HUES6 (cell line): ENCODE results near the gene TEDC2.

ENCODE experiments used
- H3K27ac ChIP-seq: 2 replicates; pipeline ENCODE4 v1.7.0; 2013; ENCODE audit warnings: low read depth, mild to moderate bottlenecking, low read length, inconsistent platforms
- H3K27me3 ChIP-seq: 2 replicates; pipeline ENCODE4 v1.6.1; 2013; ENCODE audit warnings: low read length; ENCODE audit not compliant: control insufficient read depth, insufficient read depth
- H3K36me3 ChIP-seq: 2 replicates; pipeline ENCODE4 v1.6.1; 2013; ENCODE audit warnings: low read length; ENCODE audit not compliant: control insufficient read depth, insufficient read depth
- H3K4me1 ChIP-seq: 2 replicates; pipeline ENCODE4 v1.6.1; 2013; ENCODE audit warnings: low read length; ENCODE audit not compliant: control insufficient read depth, insufficient read depth
- H3K4me3 ChIP-seq: 2 replicates; pipeline ENCODE4 v1.5.1; 2013; ENCODE audit warnings: low read depth, low read length
- H3K9ac ChIP-seq: one replicate; pipeline ENCODE4 v1.6.1; 2013; ENCODE audit warnings: mild to moderate bottlenecking, low read length
- H3K9me3 ChIP-seq: 2 replicates; pipeline ENCODE4 v1.6.1; 2013; ENCODE audit warnings: low read depth, low read length; ENCODE audit not compliant: control insufficient read depth, insufficient read depth

TEDC2 gene, protein sequence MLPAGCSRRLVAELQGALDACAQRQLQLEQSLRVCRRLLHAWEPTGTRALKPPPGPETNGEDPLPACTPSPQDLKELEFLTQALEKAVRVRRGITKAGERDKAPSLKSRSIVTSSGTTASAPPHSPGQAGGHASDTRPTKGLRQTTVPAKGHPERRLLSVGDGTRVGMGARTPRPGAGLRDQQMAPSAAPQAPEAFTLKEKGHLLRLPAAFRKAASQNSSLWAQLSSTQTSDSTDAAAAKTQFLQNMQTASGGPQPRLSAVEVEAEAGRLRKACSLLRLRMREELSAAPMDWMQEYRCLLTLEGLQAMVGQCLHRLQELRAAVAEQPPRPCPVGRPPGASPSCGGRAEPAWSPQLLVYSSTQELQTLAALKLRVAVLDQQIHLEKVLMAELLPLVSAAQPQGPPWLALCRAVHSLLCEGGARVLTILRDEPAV

GRCh38 chr16:2459647-2460390 is at the start of gene TEDC2:
Gene TEDC2 (plus strand): TSS chr16:2460109. CDS start chr16:2460145, 36 bp downstream.
- Histone ChIP-seq H3K36me3 (peaks cover 62% of the 10 kb centered on the region), H3K27me3 (no peaks in the 10 kb centered on the region), H3K9me3 (no peaks in the 10 kb centered on the region), H3K4me3 (peak within 1 kb of the TSS; percentile 67), H3K27ac (peak within 1 kb of the TSS; percentile 60; the same call in 1 of the 2 replicates), H3K9ac (peak within 1 kb of the TSS; percentile 66), H3K4me1 (peaks cover 18% of the 10 kb centered on the region)

- no peaks in the 10 kb centered on the region for H3K27me3 ChIP-seq
- H3K27ac ChIP-seq = no peak overlapping the region
- no peaks in the 10 kb centered on the region for H3K36me3 ChIP-seq
- H3K9ac ChIP-seq = no peak overlapping the region
- H3K9me3 ChIP-seq = no peaks in the 10 kb centered on the region
- no peak overlapping the region for H3K4me3 ChIP-seq
- H3K4me1 ChIP-seq = no peaks in the 10 kb centered on the region
Measured at GRCh38 chr16:2415085-2415484, 44.8 kb upstream of the TEDC2 start.

GRCh38 chr16:2420035-2420434 is 39.9 kb upstream of the TEDC2 start:
- H3K27ac ChIP-seq = no peak overlapping the region
- H3K9me3 ChIP-seq = no peaks in the 10 kb centered on the region
- H3K4me1 ChIP-seq = peaks cover 2% of the 10 kb centered on the region; the same call in 1 of the 2 replicates
- no peaks in the 10 kb centered on the region for H3K36me3 ChIP-seq
- H3K27me3 ChIP-seq = no peaks in the 10 kb centered on the region
- H3K4me3 ChIP-seq = no peak overlapping the region
- H3K9ac ChIP-seq = no peak overlapping the region

GRCh38 chr16:2422123-2422867 is 37.6 kb upstream of the TEDC2 start:
- Histone ChIP-seq H3K27ac (no peak overlapping the region), H3K4me1 (peaks cover 2% of the 10 kb centered on the region; the same call in 1 of the 2 replicates), H3K36me3 (no peaks in the 10 kb centered on the region), H3K9ac (no peak overlapping the region), H3K4me3 (no peak overlapping the region), H3K9me3 (no peaks in the 10 kb centered on the region), H3K27me3 (0 out of 2 replicates have a peak, but pooled peaks cover 3% of the 10 kb centered on the region)

- H3K36me3 ChIP-seq = no peaks in the 10 kb centered on the region
- no peak overlapping the region for H3K27ac ChIP-seq
- H3K4me1 ChIP-seq = peaks cover 16% of the 10 kb centered on the region
- H3K9me3 ChIP-seq = no peaks in the 10 kb centered on the region
- no peak overlapping the region for H3K9ac ChIP-seq
- H3K27me3 ChIP-seq = peaks cover 13% of the 10 kb centered on the region; the same call in 1 of the 2 replicates
- no peak overlapping the region for H3K4me3 ChIP-seq
Measured at GRCh38 chr16:2424061-2425007, 35.6 kb upstream of the TEDC2 start.

GRCh38 chr16:2425008-2425518 is 34.8 kb upstream of the TEDC2 start:
- no peak overlapping the region for H3K27ac ChIP-seq
- peaks cover 13% of the 10 kb centered on the region; the same call in 1 of the 2 replicates for H3K27me3 ChIP-seq
- no peak overlapping the region for H3K9ac ChIP-seq
- H3K4me1 ChIP-seq = peaks cover 17% of the 10 kb centered on the region
- no peak overlapping the region for H3K4me3 ChIP-seq
- no peaks in the 10 kb centered on the region for H3K9me3 ChIP-seq
- no peaks in the 10 kb centered on the region for H3K36me3 ChIP-seq

- Histone ChIP-seq H3K36me3 (peaks cover 8% of the 10 kb centered on the region; the same call in 1 of the 2 replicates), H3K9me3 (no peaks in the 10 kb centered on the region), H3K27me3 (peaks cover 13% of the 10 kb centered on the region; the same call in 1 of the 2 replicates), H3K9ac (no peak overlapping the region), H3K27ac (no peak overlapping the region), H3K4me1 (peaks cover 24% of the 10 kb centered on the region), H3K4me3 (no peak overlapping the region)
Measured at GRCh38 chr16:2425825-2426430, 34.0 kb upstream of the TEDC2 start.

GRCh38 chr16:2426941-2427361 is 33.0 kb upstream of the TEDC2 start:
- H3K9me3 ChIP-seq = no peaks in the 10 kb centered on the region
- H3K4me3 ChIP-seq = no peak overlapping the region
- H3K9ac ChIP-seq = no peak overlapping the region
- no peak overlapping the region for H3K27ac ChIP-seq
- H3K4me1 ChIP-seq = peaks cover 24% of the 10 kb centered on the region
- peaks cover 18% of the 10 kb centered on the region for H3K36me3 ChIP-seq
- H3K27me3 ChIP-seq = peaks cover 13% of the 10 kb centered on the region; the same call in 1 of the 2 replicates

DNA sequence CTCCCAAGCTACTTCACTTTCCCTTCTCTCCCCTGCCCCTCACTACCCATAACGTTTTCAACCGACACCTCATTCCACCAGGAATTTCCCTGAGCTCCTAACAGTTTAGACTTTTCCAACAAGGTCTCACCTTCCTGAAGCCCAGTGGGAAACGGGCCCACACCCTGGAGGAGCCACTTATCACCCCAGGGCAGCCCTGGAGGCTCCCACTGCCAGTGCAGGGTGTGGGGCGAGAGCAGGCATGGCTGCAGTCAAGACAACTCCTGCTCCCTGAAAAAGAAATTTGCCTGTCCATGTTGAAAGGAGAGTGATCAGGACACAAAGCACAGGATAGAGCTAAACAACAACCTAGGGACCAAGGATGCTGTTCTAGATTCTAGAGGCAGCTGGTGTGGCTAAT is 32.4 kb upstream of the TEDC2 start:
- no peak overlapping the region for H3K9ac ChIP-seq
- H3K36me3 ChIP-seq = peaks cover 24% of the 10 kb centered on the region
- H3K4me1 ChIP-seq = peaks cover 21% of the 10 kb centered on the region
- H3K9me3 ChIP-seq = no peaks in the 10 kb centered on the region
- H3K27ac ChIP-seq = no peak overlapping the region
- H3K27me3 ChIP-seq = peaks cover 13% of the 10 kb centered on the region; the same call in 1 of the 2 replicates
- no peak overlapping the region for H3K4me3 ChIP-seq
